Lung (tissue), 12 donors: ENCODE data around the gene PARD3. TPM values are rescaled to one million over a fixed set of nuclear protein-coding genes. Genes with fewer than 3 reads are reported as not detected.

Experiments
- ATAC-seq: fragments of 200-7000 bp; cut with Tn5 transposase; one replicate; pipeline ENCODE4 v1.9.1; 2020; ENCODE audit warnings: moderate number of reproducible peaks; ENCODE audit not compliant: insufficient read depth, low FRiP score
- DNase-seq, 3 donors: peaks; one replicate each; pipeline ENCODE4 v3.0.0-alpha.2; 2013 to 2017
- H3K27ac ChIP-seq, 2 donors: one replicate each; pipeline ENCODE4 v1.5.1; 2013; ENCODE audit warnings: mild to moderate bottlenecking in 2 of 2, moderate library complexity in 2 of 2, control low read depth in 1 of 2, inconsistent platforms in 1 of 2, low read depth in 1 of 2, low read length in 1 of 2
- H3K27me3 ChIP-seq, 3 donors: one replicate each; pipeline ENCODE4 v1.5.1; 2013; ENCODE audit warnings: low read length in 2 of 3; ENCODE audit not compliant: control insufficient read depth in 3 of 3, insufficient read depth in 3 of 3
- H3K36me3 ChIP-seq, 4 donors: one replicate each; pipeline ENCODE4 v1.5.1; 2013; ENCODE audit warnings: low read length in 4 of 4, mild to moderate bottlenecking in 1 of 4, moderate library complexity in 1 of 4; ENCODE audit not compliant: control insufficient read depth in 4 of 4, insufficient read depth in 4 of 4
- H3K4me1 ChIP-seq, 5 donors: one replicate each; pipeline ENCODE4 v1.5.1; 2013; ENCODE audit warnings: low read length in 5 of 5, mild to moderate bottlenecking in 2 of 5, moderate library complexity in 1 of 5; ENCODE audit not compliant: control insufficient read depth in 5 of 5, insufficient read depth in 5 of 5
- H3K4me3 ChIP-seq: one replicate; pipeline ENCODE4 v1.5.1; 2013; ENCODE audit warnings: mild to moderate bottlenecking, control low read depth, moderate library complexity
- H3K9ac ChIP-seq, 2 donors: one replicate each; pipeline ENCODE4 v1.5.1; 2013; ENCODE audit warnings: low read length in 2 of 2, control low read depth in 1 of 2; ENCODE audit not compliant: insufficient read depth in 1 of 2
- H3K9me3 ChIP-seq, 4 donors: one replicate each; pipeline ENCODE4 v1.5.1; 2013; ENCODE audit warnings: low read length in 3 of 4, mild to moderate bottlenecking in 1 of 4, moderate library complexity in 1 of 4; ENCODE audit not compliant: control insufficient read depth in 4 of 4, insufficient read depth in 3 of 4
- WGBS, 2 donors: extraction: QIAGEN DNeasy Blood & Tissue Kit; methylation state at CpG; one replicate each; pipeline ENCODE4 v1.1.7; 2013; 5-methylcytosine and 5-hydroxymethylcytosine counted together
- polyA plus RNA-seq, 2 donors: library from polyadenylated mRNA; stranded (reverse); fragments of 200-250 nt; gene quantifications; one replicate each; pipeline ENCODE4 v1.2.1, GENCODE V29; 2013
- total RNA-seq, 2 donors: library from RNA; depleted of rRNA in 1 of 2; stranded (reverse); fragments of >200 nt in 1 of 2; gene quantifications; one replicate each; pipeline ENCODE4 v1.2.1, GENCODE V29; 2014 to 2021
- TF ChIP-seq, protein P1 (sequence below): IDR thresholded peaks from 2 replicates; pipeline ENCODE4 v1.5.1; 2012; ENCODE audit warnings: mild to moderate bottlenecking; ENCODE audit errors: control extremely low read depth, extremely low read depth
- donor health status: control.
- donor health status: control.
- donor health status: Bipolar disorder and iron deficiency.
- donor health status: healthy.
- donor health status: DM: yes; HTN: yes; CAD: no.

Gene PARD3
- total and polyA plus RNA-seq, 4 donors: 10.3 to 69.2 (median 27.6) TPM

DNA sequence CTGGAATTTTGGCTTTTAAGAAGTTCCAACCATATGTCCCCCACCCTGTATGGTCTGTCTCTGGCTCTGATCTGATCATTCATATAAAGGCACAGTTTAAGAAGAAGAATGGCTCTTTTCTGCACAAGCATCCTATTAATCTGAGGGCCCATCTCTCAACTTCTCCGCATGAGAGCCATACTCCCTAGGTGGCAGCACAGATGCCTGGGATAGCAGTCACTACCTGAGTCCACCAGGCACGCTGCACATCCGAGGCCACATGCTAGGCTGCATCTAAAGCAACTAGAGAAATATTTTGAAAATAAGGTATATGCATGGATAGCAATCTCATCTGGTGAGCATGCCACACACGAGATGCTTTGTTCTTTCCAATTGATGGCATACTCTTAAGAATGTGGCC is 565.5 kb downstream of the PARD3 start:
- no peak overlapping the region for H3K9ac ChIP-seq
- no peaks in the 10 kb centered on the region for H3K9me3 ChIP-seq
- H3K27me3 ChIP-seq: no peaks in the 10 kb centered on the region
- peaks cover 0 to 12% (median 4%) of the 10 kb centered on the region in 5 donors for H3K4me1 ChIP-seq
- 88 to 90% methylated on average over 4 of the region's 4 CpGs for WGBS, 2 donors
- DNase-seq: no peak
- TF ChIP-seq, protein P1, sequence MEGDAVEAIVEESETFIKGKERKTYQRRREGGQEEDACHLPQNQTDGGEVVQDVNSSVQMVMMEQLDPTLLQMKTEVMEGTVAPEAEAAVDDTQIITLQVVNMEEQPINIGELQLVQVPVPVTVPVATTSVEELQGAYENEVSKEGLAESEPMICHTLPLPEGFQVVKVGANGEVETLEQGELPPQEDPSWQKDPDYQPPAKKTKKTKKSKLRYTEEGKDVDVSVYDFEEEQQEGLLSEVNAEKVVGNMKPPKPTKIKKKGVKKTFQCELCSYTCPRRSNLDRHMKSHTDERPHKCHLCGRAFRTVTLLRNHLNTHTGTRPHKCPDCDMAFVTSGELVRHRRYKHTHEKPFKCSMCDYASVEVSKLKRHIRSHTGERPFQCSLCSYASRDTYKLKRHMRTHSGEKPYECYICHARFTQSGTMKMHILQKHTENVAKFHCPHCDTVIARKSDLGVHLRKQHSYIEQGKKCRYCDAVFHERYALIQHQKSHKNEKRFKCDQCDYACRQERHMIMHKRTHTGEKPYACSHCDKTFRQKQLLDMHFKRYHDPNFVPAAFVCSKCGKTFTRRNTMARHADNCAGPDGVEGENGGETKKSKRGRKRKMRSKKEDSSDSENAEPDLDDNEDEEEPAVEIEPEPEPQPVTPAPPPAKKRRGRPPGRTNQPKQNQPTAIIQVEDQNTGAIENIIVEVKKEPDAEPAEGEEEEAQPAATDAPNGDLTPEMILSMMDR: no peak
- no peak overlapping the region for H3K27ac ChIP-seq
- ATAC-seq: no peak
- no peak overlapping the region for H3K4me3 ChIP-seq
- H3K36me3 ChIP-seq: no peaks in the 10 kb centered on the region

DNA sequence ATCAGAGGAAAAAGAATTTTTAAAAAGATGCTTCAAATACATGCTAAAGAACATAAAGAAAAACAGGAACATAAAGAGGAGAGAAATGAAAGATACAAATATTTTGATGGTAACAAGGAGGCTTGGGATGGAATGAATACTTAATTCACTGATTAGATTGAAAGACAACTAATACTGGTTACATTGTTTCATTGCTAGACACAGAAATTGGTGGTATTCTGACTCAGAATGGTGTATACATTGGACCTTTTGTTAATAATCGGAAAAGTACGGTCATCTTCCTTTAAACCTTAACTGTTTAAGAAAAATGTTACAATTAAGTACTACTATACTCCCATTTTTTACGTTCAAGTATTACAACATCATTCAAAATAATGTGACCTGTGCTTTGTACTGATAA is 567.5 kb downstream of the PARD3 start:
- H3K9me3 ChIP-seq: no peaks in the 10 kb centered on the region
- no peak overlapping the region for H3K27ac ChIP-seq
- TF ChIP-seq, protein P1: no peak
- H3K36me3 ChIP-seq: no peaks in the 10 kb centered on the region
- no peak overlapping the region for H3K4me3 ChIP-seq
- 95 to 96% methylated on average over 3 of the region's 3 CpGs for WGBS, 2 donors
- ATAC-seq (no peak), DNase-seq (no peak)
- no peaks in the 10 kb centered on the region for H3K27me3 ChIP-seq
- peaks cover 0 to 12% (median 5%) of the 10 kb centered on the region in 5 donors for H3K4me1 ChIP-seq
- H3K9ac ChIP-seq: no peak overlapping the region

DNA sequence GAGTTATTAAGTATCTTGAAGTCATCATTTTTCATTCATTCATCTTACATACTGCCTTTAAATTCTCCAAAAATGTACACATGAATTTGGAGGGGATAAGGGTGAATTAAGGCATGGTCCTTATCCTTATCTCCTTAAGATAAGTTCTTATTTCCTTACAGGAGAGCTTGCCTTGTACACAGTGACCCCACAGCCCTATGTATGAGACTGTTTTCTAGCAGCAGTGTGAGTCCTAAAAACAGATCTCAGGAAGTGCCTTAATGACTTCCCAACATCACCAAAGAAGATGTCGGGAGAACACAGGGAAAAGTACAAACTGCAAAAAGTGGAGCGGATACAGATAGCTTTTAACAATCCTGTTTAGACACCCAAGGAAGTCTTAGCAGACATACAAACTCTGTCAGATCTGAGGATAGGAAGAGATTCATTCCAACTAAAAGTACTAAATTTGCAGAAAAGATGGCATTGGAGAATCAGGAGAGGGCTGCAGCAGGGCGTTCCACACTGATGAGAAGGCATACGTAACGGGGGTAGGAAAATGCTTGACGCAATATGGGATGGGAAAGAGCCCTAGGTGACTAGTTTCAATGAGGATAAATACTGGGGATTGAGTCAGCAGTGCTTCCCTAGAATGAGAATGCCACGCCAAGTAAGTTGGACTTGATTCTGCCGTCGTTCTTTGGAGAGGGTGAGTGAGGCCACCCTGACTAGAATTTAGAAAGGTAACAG is 570.2 kb downstream of the PARD3 start:
- H3K36me3 ChIP-seq: no peaks in the 10 kb centered on the region
- no peaks in the 10 kb centered on the region for H3K27me3 ChIP-seq
- H3K9me3 ChIP-seq: no peaks in the 10 kb centered on the region
- no peak overlapping the region for H3K27ac ChIP-seq
- H3K4me1 ChIP-seq: peaks cover 0 to 6% (median 0%) of the 10 kb centered on the region in 5 donors
- ATAC-seq: no peak
- no peak overlapping the region for H3K9ac ChIP-seq
- 88% methylated on average over 9 of the region's 9 CpGs for WGBS, 2 donors
- no peak for DNase-seq
- TF ChIP-seq, protein P1: no peak
- no peak overlapping the region for H3K4me3 ChIP-seq
